ENCODE results near the gene SERINC5. TPM values are rescaled to one million over a fixed set of nuclear protein-coding genes. Genes with fewer than 3 reads are reported as not detected.
"Not testable (repeated sequence)": the region's sequence is repeated elsewhere in the genome, so short reads cannot be mapped to it uniquely, and the experiment has no call there.

Gene SERINC5
- total RNA-seq, 4 donors from 2014 or later: 19.5 to 32.8 (median 25.6) TPM

DNA sequence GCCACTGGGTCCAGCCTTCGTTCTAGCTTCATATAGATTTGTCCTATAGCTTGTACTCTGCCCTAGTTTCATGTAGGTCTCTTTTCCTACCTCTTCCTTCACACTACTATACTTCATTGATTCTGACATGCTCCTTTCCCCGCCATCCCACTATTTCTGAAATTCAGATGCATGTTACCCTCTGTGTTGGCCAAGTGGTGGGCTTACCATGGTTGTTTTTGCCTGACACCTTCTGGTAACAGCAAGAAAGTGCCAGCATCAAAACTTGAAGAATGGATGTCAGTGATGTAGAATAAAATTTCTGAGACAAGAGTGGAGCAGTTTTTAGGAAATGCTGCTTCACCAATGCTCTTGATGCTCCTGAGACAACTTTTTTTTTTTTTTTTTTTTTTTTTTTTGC is 19.5 kb upstream of the SERINC5 start:
- no peak for DNase-seq (ENCODE audit: low spot score)
- TF ChIP-seq, protein P1, sequence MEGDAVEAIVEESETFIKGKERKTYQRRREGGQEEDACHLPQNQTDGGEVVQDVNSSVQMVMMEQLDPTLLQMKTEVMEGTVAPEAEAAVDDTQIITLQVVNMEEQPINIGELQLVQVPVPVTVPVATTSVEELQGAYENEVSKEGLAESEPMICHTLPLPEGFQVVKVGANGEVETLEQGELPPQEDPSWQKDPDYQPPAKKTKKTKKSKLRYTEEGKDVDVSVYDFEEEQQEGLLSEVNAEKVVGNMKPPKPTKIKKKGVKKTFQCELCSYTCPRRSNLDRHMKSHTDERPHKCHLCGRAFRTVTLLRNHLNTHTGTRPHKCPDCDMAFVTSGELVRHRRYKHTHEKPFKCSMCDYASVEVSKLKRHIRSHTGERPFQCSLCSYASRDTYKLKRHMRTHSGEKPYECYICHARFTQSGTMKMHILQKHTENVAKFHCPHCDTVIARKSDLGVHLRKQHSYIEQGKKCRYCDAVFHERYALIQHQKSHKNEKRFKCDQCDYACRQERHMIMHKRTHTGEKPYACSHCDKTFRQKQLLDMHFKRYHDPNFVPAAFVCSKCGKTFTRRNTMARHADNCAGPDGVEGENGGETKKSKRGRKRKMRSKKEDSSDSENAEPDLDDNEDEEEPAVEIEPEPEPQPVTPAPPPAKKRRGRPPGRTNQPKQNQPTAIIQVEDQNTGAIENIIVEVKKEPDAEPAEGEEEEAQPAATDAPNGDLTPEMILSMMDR (IDR thresholded peaks at IDR 0.05): no peak
- no peak for ATAC-seq (ENCODE audit: low FRiP score)

DNA sequence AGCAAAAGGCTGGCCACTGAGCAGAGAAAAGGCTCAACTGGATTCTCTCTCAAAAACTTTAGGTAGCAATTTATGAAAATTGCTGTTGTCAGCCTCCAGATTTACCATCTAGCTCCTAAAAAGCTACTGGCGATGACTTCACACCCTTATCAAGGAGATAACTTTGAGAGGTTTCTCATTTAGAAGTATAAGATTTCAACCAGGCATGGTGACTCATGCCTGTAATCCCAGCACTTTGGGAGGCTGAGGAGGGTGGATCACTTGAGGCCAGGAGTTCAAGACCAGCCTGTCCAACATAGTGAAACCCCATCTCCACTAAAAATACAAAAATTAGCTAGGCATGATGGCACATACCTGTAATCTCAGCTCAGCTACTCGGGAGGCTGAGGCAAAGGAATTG is 14.7 kb upstream of the SERINC5 start:
- DNase-seq (ENCODE audit: low spot score); ATAC-seq (ENCODE audit: low FRiP score): not testable (repeated sequence)

DNA sequence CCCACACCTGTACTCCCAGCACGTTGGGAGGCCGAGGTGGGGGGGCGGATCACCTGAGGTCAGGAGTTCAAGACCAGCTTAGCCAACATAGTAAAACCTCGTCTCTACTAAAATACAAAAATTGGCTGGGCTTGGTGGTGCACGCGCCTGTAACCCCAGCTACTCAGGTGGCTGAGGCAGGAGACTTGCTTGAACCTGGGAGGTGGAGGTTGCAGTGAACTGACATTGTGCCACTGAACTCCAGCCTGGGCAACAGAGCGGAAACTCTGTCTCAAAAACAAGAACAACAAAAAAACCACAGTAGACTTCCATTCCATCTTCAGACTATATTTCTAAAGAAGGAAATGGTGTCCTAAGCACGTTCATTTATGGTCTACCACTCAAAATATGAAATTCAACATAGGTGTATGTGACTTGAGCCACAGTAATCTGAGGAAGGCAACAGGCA is 14.2 kb upstream of the SERINC5 start:
- ATAC-seq (ENCODE audit: low FRiP score): no peak
- TF ChIP-seq, protein P1 (IDR thresholded peaks at IDR 0.05): no peak

DNA sequence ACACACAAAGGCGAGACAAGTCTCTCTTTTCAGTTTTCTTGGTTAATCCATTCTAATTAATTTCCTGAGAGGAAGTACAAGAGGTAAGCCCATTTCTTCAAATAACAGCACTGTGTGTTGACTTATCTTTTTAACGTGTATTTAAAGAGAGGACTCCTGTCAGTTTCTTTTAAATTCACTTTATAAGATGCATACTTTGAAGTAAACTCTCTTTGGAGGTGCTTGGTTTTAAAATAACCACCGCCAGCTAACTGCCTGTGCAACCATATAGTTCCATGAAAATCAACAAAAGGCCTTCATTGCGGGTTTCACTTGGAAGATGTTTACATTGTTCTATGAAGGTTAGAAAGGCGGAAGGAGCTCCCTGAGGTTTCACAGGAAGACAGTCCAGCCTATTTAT is 13.1 kb upstream of the SERINC5 start:
- DNase-seq (ENCODE audit: low spot score): no peak
- TF ChIP-seq, protein P1 (IDR thresholded peaks at IDR 0.05): no peak
- ATAC-seq (ENCODE audit: low FRiP score): no peak

More for the DNA sequence above, 14.2 kb upstream of the SERINC5 start:
- no peak for DNase-seq (ENCODE audit: low spot score)

DNA sequence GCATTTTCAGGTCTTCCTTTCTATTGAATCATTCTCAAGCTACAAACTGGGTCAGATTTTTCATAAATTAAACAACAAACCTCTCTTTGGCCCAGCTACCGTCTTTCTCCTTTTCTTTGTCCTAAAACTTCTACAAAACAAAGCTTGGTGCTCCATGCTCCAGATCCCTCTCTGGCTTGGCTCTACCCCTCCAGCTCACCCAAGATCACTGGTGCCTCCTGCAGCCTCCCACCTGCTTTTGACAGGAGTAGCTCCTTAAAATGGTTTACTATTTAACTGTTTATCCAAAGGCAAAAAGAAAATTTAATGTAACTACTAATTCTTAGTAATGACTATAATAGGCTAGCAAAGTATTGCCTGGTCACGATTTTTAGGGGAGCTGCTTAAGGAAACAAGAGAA is 10.7 kb upstream of the SERINC5 start:
- no peak for ATAC-seq (ENCODE audit: low FRiP score)
- TF ChIP-seq, protein P1 (IDR thresholded peaks at IDR 0.05): no peak

DNA sequence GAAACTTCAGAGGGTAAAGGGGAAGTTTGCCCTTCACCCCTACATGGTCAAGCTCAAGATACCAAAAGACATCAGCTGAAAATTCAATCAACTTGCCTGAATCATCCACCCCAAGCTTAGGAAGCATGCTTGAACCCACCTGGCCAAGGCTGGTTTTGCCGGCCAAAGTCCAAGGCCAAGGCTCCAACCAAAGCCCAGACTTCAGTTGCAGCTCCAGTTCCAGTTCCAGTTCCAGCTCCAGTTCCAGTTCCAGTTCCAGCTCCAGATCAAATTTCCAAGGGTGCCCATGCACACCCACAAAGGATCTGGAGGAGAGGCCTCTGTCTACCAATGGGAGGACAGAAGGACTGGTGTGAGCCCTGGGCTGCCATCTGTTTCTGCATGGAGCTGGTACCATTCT is 4.6 kb upstream of the SERINC5 start:
- no peak for ATAC-seq (ENCODE audit: low FRiP score)
- TF ChIP-seq, protein P1 (IDR thresholded peaks at IDR 0.05): no peak
- no peak for DNase-seq (ENCODE audit: low spot score)

More for the DNA sequence above, 10.7 kb upstream of the SERINC5 start:
- no peak for DNase-seq (ENCODE audit: low spot score)

DNA sequence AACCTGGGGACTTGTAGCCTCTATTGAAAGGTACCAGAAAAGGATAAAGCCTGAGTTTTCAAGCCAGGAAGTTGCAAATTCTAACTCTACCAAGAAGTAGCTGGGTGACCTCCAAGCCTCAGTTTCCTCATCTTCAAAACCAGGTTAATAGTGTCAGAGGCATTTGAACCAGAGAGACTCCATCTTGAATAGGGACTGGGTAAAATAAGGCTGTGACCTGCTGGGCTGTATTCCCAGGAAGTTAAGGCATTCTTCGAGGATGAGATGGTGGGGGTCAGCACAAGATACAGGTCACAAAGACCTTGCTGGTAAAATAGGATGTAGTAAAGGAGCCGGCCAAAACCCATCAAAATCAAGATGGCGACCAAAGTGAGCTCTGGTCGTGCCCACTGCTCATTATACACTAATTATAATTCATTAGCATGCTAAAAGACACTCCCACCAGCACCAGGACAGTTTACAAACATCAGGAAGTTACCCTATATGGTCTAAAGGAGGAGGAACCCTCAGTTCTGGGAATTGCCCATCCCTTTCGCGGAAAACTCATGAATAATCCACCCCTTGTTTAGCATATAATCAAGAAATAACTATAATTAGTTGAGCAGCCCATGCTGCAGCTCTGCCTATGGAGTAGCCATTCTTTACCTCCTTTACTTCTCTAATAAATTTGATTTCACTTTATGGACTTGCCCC is 3.8 kb upstream of the SERINC5 start:
- no peak for ATAC-seq (ENCODE audit: low FRiP score)

More for the DNA sequence above, 3.8 kb upstream of the SERINC5 start:
- DNase-seq (ENCODE audit: low spot score): no peak
- TF ChIP-seq, protein P1 (IDR thresholded peaks at IDR 0.05): no peak

Measured in omental fat pad (tissue), 4 donors.